ENCODE results near the gene BMP6.

GRCh38 chr6:7882505-7883257 is 156.8 kb downstream of the BMP6 start:
- no peak for TF ChIP-seq CTCF (conservative IDR thresholded peaks at IDR 0.05; ENCODE audit: low read depth in 2 of 2)
- TF ChIP-seq EZH2phosphoT487 (IDR thresholded peaks at IDR 0.05; ENCODE audit: unreplicated experiment): no peak
- TF ChIP-seq NANOG (IDR thresholded peaks at IDR 0.05; ENCODE audit: borderline replicate concordance): no peak
- TF ChIP-seq EZH2 (IDR thresholded peaks at IDR 0.05; ENCODE audit: low read depth, unreplicated experiment): no peak
- TF ChIP-seq JUNB (IDR thresholded peaks at IDR 0.05; ENCODE audit: unreplicated experiment): no peak
- no peak for TF ChIP-seq ZNF114 (CRISPR knock-in tag; IDR thresholded peaks at IDR 0.05)
- TF ChIP-seq POLR2AphosphoS5 (IDR thresholded peaks at IDR 0.05; ENCODE audit: low read depth): no peak
- no peak for TF ChIP-seq REST (IDR thresholded peaks at IDR 0.05; ENCODE audit: unreplicated experiment)
- no peak for TF ChIP-seq ZNF331 (CRISPR knock-in tag; IDR thresholded peaks at IDR 0.05; ENCODE audit: low read depth)
- TF ChIP-seq ETS1 (IDR thresholded peaks at IDR 0.05): no peak
- TF ChIP-seq STAT1 (IDR thresholded peaks at IDR 0.05; ENCODE audit: unreplicated experiment): no peak
- TF ChIP-seq CREB1 (CRISPR knock-in tag; IDR thresholded peaks at IDR 0.05; ENCODE audit: low read depth): no peak
